Mesenchymal stem cell (in vitro differentiated cells and primary cell): ENCODE results near the gene IFT88.

Experiments used
- DNase-seq: peaks from one replicate; pipeline ENCODE4 v3.0.0-alpha.2; 2013
- H2AFZ ChIP-seq: one replicate; pipeline ENCODE4 v1.6.1; 2013; ENCODE audit warnings: low read depth, mild to moderate bottlenecking, control low read depth, inconsistent platforms, low read length, moderate library complexity
- H2AK5ac ChIP-seq: 2 replicates; pipeline ENCODE4 v1.6.1; 2013; ENCODE audit warnings: low read length, moderate library complexity, mild to moderate bottlenecking, inconsistent platforms; ENCODE audit not compliant: severe bottlenecking
- H2BK120ac ChIP-seq: one replicate; pipeline ENCODE4 v1.6.1; 2013; ENCODE audit warnings: low read depth, mild to moderate bottlenecking, inconsistent platforms, low read length, moderate library complexity
- H2BK12ac ChIP-seq, 2 experiments: one replicate each; pipeline ENCODE4 v1.6.1; 2013; ENCODE audit warnings: inconsistent platforms in 2 of 2, low read length in 2 of 2, mild to moderate bottlenecking in 2 of 2, moderate library complexity in 2 of 2, control low read depth in 1 of 2
- H2BK15ac ChIP-seq: one replicate; pipeline ENCODE4 v1.6.1; 2013; ENCODE audit warnings: mild to moderate bottlenecking, low read depth, inconsistent platforms; ENCODE audit not compliant: poor library complexity, severe bottlenecking
- H2BK5ac ChIP-seq: 2 replicates; pipeline ENCODE4 v1.6.1; 2013; ENCODE audit warnings: low read depth, mild to moderate bottlenecking, low read length, control low read depth, inconsistent platforms; ENCODE audit not compliant: poor library complexity, severe bottlenecking
- H3K14ac ChIP-seq, 2 experiments: one replicate each; pipeline ENCODE4 v1.6.1; 2013; ENCODE audit warnings: inconsistent platforms in 2 of 2, low read length in 2 of 2, control low read depth in 1 of 2, mild to moderate bottlenecking in 1 of 2, moderate library complexity in 1 of 2
- H3K18ac ChIP-seq, 2 experiments: one replicate each; pipeline ENCODE4 v1.6.1; 2013; ENCODE audit warnings: inconsistent platforms in 2 of 2, low read length in 2 of 2, control low read depth in 1 of 2, low read depth in 1 of 2, mild to moderate bottlenecking in 1 of 2
- H3K23ac ChIP-seq, 2 experiments: one replicate each; pipeline ENCODE4 v1.6.1; 2013; ENCODE audit warnings: inconsistent platforms in 2 of 2, low read length in 2 of 2, mild to moderate bottlenecking in 2 of 2, moderate library complexity in 2 of 2, control low read depth in 1 of 2
- H3K27ac ChIP-seq: 2 replicates; pipeline ENCODE4 v1.5.1; 2013; ENCODE audit warnings: mild to moderate bottlenecking, moderate library complexity, low read length, control low read depth, inconsistent platforms; ENCODE audit not compliant: poor library complexity, severe bottlenecking
- H3K27me3 ChIP-seq, 2 experiments: 2 replicates each; pipeline versions ENCODE4 v1.6.1 to v1.7.0; 2013; ENCODE audit warnings: low read length in 2 of 2, mild to moderate bottlenecking in 2 of 2, moderate library complexity in 2 of 2, control low read depth in 1 of 2, inconsistent platforms in 1 of 2; ENCODE audit not compliant: control insufficient read depth in 1 of 2, insufficient read depth in 1 of 2
- H3K36me3 ChIP-seq, 2 experiments: 2 replicates each; pipeline versions ENCODE4 v1.6.1 to v1.7.0; 2013; ENCODE audit warnings: low read length in 2 of 2, control low read depth in 1 of 2, inconsistent platforms in 1 of 2, low read depth in 1 of 2, mild to moderate bottlenecking in 1 of 2; ENCODE audit not compliant: insufficient read depth in 2 of 2, control insufficient read depth in 1 of 2
- H3K4ac ChIP-seq, 2 experiments: one replicate each; pipeline ENCODE4 v1.6.1; 2013; ENCODE audit warnings: inconsistent platforms in 2 of 2, low read length in 2 of 2, mild to moderate bottlenecking in 2 of 2, moderate library complexity in 2 of 2, control low read depth in 1 of 2, low read depth in 1 of 2
- H3K4me1 ChIP-seq: 2 replicates; pipeline ENCODE4 v1.6.1; 2013; ENCODE audit warnings: low read depth, low read length, control low read depth; ENCODE audit not compliant: control insufficient read depth, insufficient read depth
- H3K4me2 ChIP-seq: 2 replicates; pipeline ENCODE4 v1.6.1; 2013; ENCODE audit warnings: low read length, mild to moderate bottlenecking, inconsistent platforms; ENCODE audit not compliant: poor library complexity, severe bottlenecking
- H3K4me3 ChIP-seq, 2 experiments: 2 replicates each; pipeline versions ENCODE4 v1.5.1 to v1.7.0; 2013; ENCODE audit warnings: low read length in 2 of 2, mild to moderate bottlenecking in 2 of 2, control low read depth in 1 of 2, low read depth in 1 of 2; ENCODE audit not compliant: insufficient read depth in 1 of 2
- H3K79me1 ChIP-seq: replicated peaks from 2 replicates; pipeline ENCODE4 v1.6.1; 2013; ENCODE audit warnings: mild to moderate bottlenecking, control low read depth, low read length, inconsistent platforms; ENCODE audit not compliant: poor library complexity, severe bottlenecking
- H3K9ac ChIP-seq: 2 replicates; pipeline ENCODE4 v1.7.0; 2013; ENCODE audit warnings: mild to moderate bottlenecking, low read length, moderate library complexity
- H3K9me3 ChIP-seq: 2 replicates; pipeline ENCODE4 v1.7.0; 2013; ENCODE audit warnings: mild to moderate bottlenecking, low read length; ENCODE audit not compliant: control insufficient read depth
- H4K8ac ChIP-seq: one replicate; pipeline ENCODE4 v1.6.1; 2013; ENCODE audit warnings: inconsistent platforms, mild to moderate bottlenecking, low read length, moderate library complexity
- H4K91ac ChIP-seq: one replicate; pipeline ENCODE4 v1.6.1; 2013; ENCODE audit warnings: mild to moderate bottlenecking, low read length, inconsistent platforms
- WGBS: methylation state at CpG from one replicate; pipeline ENCODE4 v1.1.7; 2013; ENCODE audit warnings: mixed read lengths; 5-methylcytosine and 5-hydroxymethylcytosine counted together

The IFT88 gene

DNA sequence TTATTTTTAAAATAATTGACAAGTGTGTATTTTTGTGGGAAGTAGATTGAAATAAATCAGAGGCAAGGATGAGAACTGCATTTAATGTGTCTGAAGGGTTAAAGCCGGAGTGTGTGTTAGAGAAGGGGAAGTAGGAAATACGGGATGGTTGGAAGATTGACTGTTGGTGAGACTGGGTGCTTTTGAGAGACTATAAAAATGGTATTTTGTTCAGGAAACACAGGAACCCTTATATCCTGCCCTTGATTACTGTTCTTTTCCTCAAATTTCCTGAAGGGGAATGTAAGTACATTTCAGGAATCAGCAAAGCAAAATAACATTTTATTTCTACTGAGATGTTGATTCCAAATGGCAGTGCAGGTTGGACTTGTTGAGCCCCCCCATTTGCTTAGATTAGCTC, 15.1 kb downstream of the IFT88 start:
- no peak overlapping the region for H3K4me2 ChIP-seq
- peaks cover 15% of the 10 kb centered on the region for H3K79me1 ChIP-seq
- peaks cover 12 to 57% of the 10 kb centered on the region in 2 experiments for H3K36me3 ChIP-seq
- no peaks in the 10 kb centered on the region for H3K27me3 ChIP-seq
- H3K9me3 ChIP-seq, result peaks cover 35% of the 10 kb centered on the region
- no peak overlapping the region for H3K18ac ChIP-seq
- WGBS, result 100% methylated on average over 1 of the region's 2 CpGs
- no peak overlapping the region for H2AFZ ChIP-seq
- no peak overlapping the region for H3K9ac ChIP-seq
- no peak overlapping the region for H3K27ac ChIP-seq
- no peak overlapping the region for H3K14ac ChIP-seq
- no peak overlapping the region for H4K8ac ChIP-seq
- no peak overlapping the region for H2BK120ac ChIP-seq
- no peak for DNase-seq
- H4K91ac ChIP-seq, result no peak overlapping the region
- no peak overlapping the region for H3K23ac ChIP-seq
- no peak overlapping the region for H2BK5ac ChIP-seq
- H3K4me1 ChIP-seq, result no peaks in the 10 kb centered on the region
- no peak overlapping the region for H3K4ac ChIP-seq
- H2BK12ac ChIP-seq, result no peak overlapping the region
- no peak overlapping the region for H2AK5ac ChIP-seq
- no peak overlapping the region for H2BK15ac ChIP-seq
- no peak overlapping the region for H3K4me3 ChIP-seq

DNA sequence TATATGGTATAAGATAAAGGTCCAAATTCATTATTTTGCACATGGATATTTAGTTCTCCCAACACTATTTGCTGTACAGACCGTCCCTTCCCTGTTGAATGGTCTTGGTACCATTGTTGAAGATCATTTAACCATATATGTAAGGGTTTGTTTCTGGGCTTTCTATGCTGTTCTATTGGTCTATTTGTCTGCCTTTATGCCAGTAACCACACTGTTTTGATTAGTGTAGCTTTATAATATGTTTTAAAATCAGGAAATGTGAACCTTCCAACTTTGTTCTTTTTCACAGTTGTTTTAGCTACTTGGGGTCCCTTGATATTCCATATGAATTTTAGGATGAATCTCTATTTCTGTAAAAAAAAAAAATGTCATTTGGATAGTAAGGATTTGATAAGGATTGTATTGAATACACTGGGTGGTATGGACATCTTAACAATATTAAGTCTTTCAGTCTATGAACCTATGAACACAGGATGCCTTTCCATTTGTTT, 16.9 kb downstream of the IFT88 start:
- H3K14ac ChIP-seq, result no peak overlapping the region
- no peak overlapping the region for H3K18ac ChIP-seq
- no peaks in the 10 kb centered on the region for H3K4me1 ChIP-seq
- H4K91ac ChIP-seq, result no peak overlapping the region
- H3K27ac ChIP-seq, result no peak overlapping the region
- H3K4me2 ChIP-seq, result no peak overlapping the region
- H3K27me3 ChIP-seq, result no peaks in the 10 kb centered on the region
- no peak overlapping the region for H2BK15ac ChIP-seq
- H2BK5ac ChIP-seq, result no peak overlapping the region
- H2BK120ac ChIP-seq, result no peak overlapping the region
- no peak overlapping the region for H3K23ac ChIP-seq
- no peak overlapping the region for H3K4ac ChIP-seq
- H3K4me3 ChIP-seq, result peak overlapping the region in 1 of 2 experiments; percentile 3
- no peak overlapping the region for H2AFZ ChIP-seq
- H2BK12ac ChIP-seq, result no peak overlapping the region
- peaks cover 12 to 56% of the 10 kb centered on the region in 2 experiments for H3K36me3 ChIP-seq
- peaks cover 15% of the 10 kb centered on the region for H3K79me1 ChIP-seq
- H3K9ac ChIP-seq, result no peak overlapping the region
- no peak for DNase-seq
- H4K8ac ChIP-seq, result no peak overlapping the region
- no CpG with 5 or more reads among the region's 1 CpG for WGBS
- peaks cover 27% of the 10 kb centered on the region for H3K9me3 ChIP-seq
- no peak overlapping the region for H2AK5ac ChIP-seq

DNA sequence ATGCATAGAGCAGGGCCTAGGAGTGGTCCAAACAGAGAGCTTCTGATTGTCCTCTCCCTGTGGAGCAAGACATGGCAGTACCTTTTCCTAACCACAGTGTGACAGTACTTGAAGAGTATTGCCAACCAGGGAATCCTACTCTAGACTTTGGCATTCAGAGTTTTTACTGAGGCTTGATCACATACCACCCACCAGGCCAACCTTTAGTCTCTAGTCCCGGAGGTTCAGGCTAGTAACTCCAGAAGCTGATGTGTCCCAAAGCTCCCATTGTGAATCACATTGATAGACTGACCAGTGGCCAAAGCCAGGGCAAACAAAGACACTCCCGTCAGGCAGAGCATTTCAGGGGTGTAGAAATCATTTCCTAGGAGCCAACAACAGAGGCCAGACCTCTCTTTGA, 18.4 kb downstream of the IFT88 start:
- Histone ChIP-seq H3K4me3 (no peak overlapping the region), H3K27me3 (no peaks in the 10 kb centered on the region), H3K79me1 (peaks cover 7% of the 10 kb centered on the region), H2BK5ac (no peak overlapping the region), H2BK12ac (no peak overlapping the region), H3K9me3 (peaks cover 27% of the 10 kb centered on the region), H3K9ac (no peak overlapping the region), H3K27ac (no peak overlapping the region), H3K36me3 (peaks cover 3 to 44% of the 10 kb centered on the region in 2 experiments), H2BK120ac (no peak overlapping the region), H3K23ac (no peak overlapping the region), H2AFZ (no peak overlapping the region), H4K91ac (no peak overlapping the region), H3K4me2 (no peak overlapping the region), H2BK15ac (no peak overlapping the region), H3K4me1 (no peaks in the 10 kb centered on the region), H2AK5ac (no peak overlapping the region), H3K18ac (no peak overlapping the region), H4K8ac (no peak overlapping the region), H3K14ac (no peak overlapping the region), H3K4ac (no peak overlapping the region)
- 99% methylated on average over 2 of the region's 2 CpGs for WGBS
- no peak for DNase-seq

DNA sequence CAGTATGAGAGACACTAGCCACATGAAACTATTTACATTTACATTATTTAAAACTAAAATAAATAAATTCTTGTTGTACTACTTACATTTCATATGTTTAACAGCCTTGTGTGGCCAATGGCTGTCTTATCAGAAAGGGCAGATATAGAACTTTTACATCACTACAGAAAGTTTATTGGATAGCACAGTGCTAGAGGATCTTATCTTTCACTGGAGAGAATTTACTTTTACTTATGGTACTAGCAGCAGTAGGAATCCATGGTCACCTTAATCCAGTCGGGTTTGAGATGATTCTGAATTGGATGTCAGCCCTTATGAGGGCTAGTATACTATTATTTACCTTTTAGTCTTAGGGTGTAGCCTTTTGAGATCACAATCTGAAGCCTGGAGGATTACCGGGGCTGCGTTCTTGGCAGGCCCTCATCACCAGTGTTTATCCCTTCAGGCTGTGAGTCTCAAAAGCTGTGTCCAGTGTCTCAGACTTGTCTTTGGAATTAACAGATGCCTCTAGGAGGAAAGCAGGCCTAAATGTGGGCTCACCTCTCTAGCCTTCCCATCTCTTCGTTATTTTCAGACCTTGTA, 21.7 kb downstream of the IFT88 start:
- H3K14ac ChIP-seq, result no peak overlapping the region
- no peak overlapping the region for H2BK12ac ChIP-seq
- no peak overlapping the region for H4K8ac ChIP-seq
- H3K27me3 ChIP-seq, result no peaks in the 10 kb centered on the region
- peaks cover 16% of the 10 kb centered on the region for H3K9me3 ChIP-seq
- no peak overlapping the region for H3K4me3 ChIP-seq
- no peak overlapping the region for H3K9ac ChIP-seq
- no peak overlapping the region for H3K23ac ChIP-seq
- WGBS, result 89% methylated on average over 3 of the region's 4 CpGs
- no peak overlapping the region for H3K4ac ChIP-seq
- H3K4me2 ChIP-seq, result no peak overlapping the region
- H3K79me1 ChIP-seq, result peaks cover 6% of the 10 kb centered on the region
- no peak overlapping the region for H2BK5ac ChIP-seq
- H2BK15ac ChIP-seq, result no peak overlapping the region
- no peak overlapping the region for H3K18ac ChIP-seq
- no peak overlapping the region for H2AFZ ChIP-seq
- DNase-seq, result no peak
- no peak overlapping the region for H4K91ac ChIP-seq
- no peak overlapping the region for H3K27ac ChIP-seq
- no peak overlapping the region for H2AK5ac ChIP-seq
- H3K36me3 ChIP-seq, result peaks cover 3 to 32% of the 10 kb centered on the region in 2 experiments
- no peak overlapping the region for H2BK120ac ChIP-seq
- no peaks in the 10 kb centered on the region for H3K4me1 ChIP-seq
